AG08396 (cell line): ENCODE data around the gene SYT13.
"Not testable (repeated sequence)": the region's sequence is repeated elsewhere in the genome, so short reads cannot be mapped to it uniquely, and the experiment has no call there.

Experiments used
- DNase-seq: peaks from one replicate; pipeline ENCODE4 v3.0.0; 2012; ENCODE audit warnings: low spot score, mixed read lengths

Gene SYT13

DNA sequence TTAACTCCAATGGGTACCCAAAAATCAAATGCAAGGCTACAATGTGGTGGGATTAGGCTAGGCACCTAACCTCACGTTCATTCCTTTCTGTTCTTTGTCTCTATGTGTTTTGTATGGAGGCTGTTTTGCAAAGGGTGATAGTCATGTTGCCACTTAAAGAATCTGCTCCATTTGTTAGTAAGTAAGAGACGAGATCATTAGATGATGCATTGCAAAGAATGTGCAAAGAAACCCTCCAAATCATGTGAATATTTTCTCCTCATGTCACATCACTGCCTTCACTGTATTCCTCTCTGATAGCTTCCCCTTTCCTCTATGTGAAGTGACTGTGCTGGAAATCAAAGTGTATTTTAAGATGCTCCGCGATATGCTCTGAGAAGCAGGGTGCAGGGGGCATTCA is 11.9 kb downstream of the SYT13 start:
- DNase-seq: no peak

DNA sequence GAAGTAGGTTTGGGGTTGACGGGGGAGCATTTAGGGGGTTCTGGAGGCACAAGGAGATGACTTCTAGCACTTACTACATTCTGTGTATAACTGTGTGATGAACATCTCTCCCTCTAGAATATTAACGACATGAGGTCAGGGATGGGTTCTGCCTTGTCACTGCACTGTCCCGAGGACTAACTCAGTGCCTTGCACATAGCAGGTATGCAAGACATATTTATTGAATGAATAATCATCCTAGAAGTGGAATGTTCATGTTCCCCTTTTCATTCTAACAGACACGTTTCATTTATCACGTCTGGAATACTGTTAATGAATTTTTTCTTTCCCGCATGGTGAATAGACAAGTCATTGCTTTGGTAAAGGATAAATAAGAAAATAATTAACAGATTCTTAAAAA is 12.6 kb downstream of the SYT13 start:
- no peak for DNase-seq

DNA sequence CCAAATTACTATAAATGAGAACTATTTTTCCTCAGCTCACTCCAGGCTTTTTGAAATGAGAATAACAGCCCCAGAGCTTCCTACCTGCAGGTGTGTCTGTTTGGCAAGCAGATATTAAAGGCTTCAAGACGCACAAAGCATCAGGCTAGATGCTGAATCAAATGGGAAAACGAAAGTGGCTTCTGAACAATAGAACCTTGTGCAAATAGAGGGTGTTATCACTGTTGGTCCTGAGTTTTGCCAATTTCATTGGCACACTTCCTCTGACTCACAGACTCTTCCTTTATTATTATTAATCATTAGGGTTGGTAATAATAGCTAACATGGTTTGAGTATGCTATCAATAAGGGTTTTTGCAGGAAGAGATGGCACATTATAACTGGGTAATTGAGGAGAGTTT is 13.4 kb downstream of the SYT13 start:
- no peak for DNase-seq

DNA sequence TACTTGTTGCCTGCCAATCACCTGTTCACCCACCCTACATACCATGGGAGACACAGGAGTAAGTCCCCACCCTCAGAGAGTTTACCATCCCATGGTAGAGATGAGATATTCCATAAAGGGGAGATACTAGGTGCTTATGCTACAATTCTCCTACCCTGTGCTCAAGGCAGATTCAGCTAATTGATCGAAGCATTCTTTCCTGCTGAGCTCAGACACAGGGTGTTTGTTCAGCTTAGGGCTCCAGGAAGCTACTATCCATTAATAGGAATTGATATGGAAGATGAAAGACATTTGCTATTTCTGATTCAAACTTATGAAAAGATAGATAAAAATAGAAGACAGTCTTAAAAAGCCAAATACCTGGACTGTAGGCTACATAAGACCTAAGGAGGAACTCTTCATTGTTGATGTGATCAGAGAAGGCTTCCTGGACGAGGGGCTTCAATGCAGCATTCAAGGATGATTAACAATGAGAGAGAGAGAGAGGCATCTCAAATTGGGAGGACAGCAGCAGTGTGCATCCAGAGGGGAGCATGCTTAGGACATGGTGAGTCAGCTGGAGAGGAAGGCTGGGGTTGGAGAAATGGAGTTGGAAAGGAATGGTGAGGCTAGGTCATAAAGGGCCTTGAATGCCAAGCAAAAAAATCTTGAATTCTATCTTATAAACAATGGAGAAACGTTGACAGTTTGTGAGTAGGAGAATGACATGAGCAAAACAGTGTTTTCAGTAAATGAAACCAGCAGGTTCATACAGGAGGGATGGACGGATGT is 15.0 kb downstream of the SYT13 start:
- DNase-seq: no peak

DNA sequence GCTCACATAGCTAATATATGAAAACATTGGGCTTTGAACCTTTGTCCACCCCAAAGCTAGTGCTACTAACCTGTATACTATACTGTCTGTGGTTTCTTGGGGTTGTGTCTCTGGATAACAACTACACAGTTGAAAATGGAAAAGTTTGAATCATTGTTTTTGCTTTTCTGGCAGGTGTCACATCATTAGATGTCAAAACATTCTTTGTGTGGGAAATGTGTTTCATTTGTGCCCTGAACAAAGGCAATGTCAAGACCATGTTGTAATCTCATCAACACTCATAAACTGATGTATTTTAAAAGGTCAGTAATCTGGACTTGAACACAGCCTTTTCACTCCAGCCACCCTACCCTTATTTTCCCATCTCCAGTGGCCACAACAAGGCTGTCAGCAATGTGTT is 16.5 kb downstream of the SYT13 start:
- no peak for DNase-seq

DNA sequence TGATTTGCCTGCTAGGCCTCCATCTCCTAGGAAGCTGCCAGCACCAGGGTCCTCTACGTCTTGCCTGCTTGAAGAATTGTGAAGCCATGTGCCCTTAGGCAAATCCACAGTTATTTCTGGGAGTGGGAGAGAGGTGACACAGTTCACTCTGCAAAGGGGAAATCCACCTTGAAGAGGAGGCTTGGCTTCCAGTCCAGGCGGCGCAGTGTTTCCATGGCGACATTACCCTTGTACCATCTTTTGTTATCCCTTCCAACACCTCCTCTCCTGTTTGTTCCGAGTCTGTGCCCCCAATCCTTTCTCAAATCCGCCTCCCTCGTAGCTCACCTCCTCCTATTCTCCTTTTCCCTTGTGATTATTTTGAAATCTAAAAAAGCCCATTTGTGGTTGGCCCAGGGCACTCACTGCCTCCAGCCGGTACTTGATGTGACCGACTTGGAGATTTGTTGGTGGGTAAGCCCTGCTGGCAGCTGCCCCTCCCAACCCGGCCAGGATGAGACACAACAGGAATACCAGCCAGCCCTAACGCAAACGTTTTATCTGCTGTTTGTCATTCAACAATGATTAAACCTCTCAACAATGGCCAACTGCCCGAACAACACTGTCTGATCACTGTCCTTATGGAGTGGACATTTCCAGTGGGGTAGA is 18.4 kb downstream of the SYT13 start:
- no peak for DNase-seq

DNA sequence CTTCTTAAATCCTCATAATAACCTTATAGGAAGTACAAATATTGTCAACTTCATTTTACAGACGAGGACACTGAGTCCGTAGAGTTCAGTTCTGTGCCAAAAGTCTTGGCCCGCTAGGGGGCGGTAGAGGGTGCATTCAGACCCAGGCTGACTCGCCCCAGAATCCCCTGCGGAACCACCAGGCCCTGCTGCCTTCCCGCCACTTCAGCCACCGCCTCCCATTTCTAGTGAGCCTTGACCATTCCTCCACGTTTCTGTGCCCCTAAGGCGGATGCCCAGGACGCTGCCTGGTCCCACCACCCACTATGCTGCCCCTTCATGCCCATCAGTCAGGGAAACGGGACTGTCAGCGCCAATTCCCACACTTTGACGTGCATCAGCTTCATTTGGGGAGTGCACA is 19.1 kb downstream of the SYT13 start:
- DNase-seq: no peak

DNA sequence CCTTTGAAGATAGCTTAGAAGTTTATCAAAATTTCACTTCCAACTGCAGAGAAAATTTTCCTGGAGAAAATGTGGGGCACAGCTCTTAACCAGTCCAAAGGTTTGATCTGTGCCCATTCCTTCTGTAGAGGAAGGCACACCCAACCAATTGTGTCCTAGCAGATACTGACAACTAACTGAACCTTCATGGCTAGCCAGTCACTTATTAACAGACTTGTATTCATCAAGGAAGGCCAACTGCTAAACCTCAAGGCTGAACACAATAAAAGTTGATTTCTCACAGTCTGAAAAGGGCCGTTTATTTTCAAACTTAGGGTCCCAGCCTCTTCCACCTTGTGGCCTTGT is 19.5 kb downstream of the SYT13 start:
- no peak for DNase-seq

DNA sequence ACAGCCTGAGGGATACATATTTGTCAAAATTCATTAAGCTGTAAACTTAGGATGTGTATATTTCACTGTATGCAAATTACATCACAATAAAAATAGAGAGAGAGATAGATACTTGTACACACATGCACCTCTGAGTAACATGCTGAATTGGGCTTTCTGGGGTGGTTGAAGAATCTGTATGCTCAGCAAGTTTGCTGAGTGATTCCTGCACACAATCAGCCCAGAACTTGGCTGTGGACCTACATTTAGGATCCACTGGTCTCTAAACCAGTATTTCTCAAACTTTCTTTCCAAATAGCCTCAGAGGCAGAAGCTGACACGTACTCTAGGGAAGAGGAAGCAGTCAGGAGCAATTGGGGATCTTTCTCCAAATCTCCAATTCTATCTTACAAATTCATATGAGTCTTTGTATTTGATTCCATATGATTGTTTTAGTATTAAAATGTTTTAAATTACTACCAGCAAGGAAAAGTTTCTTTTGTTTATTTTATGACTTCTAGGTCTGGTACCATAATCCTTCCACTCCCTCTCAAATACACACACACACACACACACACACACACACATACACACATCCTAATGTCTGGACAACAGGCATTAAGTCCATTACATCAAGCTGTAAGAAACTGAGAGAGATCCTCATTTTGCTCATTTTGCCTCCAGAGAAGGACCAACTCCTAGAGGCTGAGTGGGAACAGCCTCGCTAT is 20.0 kb downstream of the SYT13 start:
- DNase-seq: no peak

DNA sequence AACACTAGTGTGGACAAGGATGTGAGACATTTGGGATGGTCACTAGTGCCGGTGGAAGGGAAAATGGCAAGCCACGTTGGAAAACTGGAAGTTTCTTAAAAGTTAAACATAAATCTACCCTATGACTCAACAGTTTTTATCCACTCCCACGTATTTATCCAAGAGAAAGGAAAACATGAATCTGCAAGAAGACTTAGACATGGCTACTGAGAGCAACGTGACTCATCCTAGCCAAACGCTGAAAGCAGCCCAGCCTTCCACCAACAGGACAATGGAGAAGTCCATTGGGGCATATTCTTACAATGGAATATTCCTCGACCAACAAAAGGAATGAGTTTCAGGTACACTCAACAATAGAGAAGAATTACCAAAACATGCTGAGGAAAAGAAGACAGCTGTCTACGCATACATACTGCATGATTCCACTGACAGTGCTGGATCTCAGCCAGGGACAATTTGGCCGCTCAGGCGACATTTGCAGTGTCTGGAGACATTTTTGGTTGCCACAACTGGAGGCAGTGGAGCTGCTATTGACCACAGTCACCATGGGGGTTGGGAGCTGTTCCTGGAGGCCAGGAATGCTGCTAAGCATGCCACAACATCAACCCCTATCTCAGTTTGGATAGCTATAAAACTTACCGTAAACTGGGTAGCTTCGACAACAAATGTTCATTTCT is 21.2 kb downstream of the SYT13 start:
- peak; percentile 78 for DNase-seq

DNA sequence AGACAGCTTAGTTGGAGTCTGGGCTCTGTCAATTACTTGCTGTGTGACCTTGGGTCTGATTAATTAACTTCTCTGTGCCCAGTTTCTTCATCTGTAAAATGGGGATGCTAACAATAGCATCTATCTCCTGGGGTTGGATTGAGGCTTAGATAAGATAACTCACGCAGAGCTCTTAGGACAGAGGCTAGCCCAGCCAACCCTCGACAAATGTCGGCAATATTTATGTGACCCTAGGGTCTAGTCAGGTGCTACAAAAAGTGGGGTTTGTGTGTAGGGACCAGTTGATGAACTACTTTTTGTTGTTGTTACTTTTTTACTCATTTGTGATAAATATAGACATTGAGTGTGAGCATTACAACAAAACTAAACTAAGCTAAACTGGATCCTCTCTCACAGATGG is 22.4 kb downstream of the SYT13 start:
- DNase-seq: no peak

DNA sequence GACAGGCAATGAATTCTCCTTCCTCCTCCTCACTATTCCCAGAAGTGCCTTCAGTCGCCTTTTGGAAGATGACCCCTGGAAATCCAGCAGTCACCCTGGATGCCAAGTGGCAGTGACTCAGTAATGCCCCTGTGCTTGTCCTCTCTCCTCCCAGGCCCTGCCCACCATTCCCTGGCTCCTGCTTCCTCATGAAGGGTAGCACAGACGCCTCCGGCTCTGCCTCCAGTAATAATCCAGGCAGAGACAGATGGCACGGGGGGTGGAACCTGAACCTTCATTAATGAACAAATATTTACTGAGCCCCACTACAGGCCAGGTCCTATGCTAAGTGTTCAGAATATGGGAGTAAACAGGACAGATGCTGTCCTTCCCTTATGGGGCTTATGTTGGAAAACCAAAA is 23.2 kb downstream of the SYT13 start:
- no peak for DNase-seq

DNA sequence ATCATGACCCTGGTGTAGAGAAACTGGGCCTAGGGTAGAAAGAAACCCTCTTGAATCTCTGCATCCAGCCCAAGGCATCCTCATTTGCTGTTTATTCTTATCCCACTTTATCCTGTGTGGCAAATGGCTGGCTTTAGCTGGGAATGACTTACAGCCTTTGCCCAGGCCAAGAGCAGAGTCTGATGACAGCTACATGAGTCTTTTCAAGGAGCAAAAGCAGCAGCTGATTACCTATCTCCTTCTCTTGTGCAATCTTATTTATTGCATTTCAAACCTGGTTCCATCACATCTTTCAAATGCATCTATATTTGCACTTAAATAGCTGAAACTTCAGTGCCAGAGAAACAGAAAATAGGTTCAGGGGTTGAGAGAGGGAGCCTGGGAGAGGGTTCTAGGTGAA is 26.1 kb downstream of the SYT13 start:
- DNase-seq: no peak

DNA sequence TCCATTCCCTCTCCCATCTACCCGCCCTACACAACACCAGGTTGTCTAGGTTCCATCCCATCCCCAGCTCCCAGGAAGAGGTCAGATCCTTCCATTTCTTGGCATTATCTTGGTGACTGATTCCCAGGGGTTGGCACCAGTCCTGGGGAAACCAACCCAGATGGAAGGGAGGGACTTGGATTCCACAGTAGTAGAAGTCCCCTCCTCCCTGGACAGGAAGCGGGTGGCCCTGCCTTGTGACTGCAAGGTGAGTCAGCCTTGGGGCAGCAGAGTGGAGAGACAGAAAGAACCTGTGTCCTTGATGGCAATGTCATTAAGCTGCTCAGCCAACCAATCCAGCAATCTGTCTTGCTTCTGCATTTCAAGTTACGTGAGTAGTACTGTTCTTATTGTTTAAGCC is 26.5 kb downstream of the SYT13 start:
- no peak for DNase-seq

DNA sequence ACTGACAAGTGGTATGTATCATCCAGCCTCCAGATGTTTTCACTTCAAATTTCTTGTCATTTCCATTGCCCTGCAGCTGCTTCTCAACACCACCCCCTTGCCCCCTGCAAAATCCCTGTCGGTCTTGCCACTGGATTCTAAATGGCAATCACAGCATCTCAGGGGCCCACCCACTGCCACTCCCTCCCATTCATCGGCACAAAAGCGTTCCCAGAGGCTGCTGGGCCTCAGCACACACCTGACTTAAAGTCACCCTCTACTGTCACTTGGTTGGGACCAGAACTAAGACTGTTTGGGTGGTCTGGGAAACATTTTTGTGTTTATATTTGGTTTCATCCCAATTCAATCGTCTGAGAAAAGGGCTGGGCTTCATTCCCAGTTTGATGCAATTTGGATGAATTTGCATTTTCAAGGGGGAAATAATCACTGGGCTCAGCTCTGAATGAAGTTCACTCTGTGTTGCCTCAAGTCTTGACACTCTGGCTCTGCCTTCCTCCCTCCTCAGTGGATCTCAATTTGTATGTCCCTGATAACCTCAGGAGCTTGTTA is 27.1 kb downstream of the SYT13 start:
- DNase-seq: no peak

DNA sequence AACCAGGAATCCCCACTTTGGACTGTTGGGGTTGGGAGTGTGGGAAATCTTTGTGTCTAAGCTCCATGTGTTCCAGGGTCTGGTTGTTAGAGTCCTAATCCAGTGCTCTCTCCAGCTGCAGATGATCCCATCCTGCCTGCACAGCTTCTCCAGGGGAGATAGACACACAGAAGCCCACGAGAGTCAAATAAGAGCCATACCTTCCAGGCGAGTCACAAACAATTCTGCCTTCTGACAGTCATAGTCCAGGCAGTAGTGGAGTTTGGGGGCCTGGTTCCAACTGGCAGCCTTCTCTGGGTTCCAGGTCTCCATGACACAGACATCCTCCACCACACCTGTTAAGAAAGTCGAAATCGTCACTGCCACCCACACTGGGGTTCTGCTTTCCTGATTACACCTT is 32.1 kb downstream of the SYT13 start:
- DNase-seq: no peak

DNA sequence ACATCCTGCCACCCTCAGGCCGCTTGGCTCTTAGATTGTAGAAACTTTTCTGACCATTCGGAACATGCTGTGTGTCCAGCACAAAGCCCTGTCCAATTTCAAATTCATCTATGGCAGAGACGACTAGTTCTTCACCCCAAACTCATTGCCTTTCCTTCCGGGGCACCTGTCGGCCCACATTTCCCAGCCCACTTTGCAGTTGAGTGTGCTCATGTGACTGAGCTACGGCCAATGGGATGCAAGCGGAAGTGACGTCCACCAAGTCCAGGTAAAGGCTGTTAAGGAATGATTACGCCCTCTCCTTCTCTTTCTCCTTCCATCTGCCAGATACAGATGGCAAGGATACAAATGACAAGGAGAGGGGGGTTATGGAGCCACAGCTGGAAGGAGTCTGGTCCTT is 32.5 kb downstream of the SYT13 start:
- no peak for DNase-seq

DNA sequence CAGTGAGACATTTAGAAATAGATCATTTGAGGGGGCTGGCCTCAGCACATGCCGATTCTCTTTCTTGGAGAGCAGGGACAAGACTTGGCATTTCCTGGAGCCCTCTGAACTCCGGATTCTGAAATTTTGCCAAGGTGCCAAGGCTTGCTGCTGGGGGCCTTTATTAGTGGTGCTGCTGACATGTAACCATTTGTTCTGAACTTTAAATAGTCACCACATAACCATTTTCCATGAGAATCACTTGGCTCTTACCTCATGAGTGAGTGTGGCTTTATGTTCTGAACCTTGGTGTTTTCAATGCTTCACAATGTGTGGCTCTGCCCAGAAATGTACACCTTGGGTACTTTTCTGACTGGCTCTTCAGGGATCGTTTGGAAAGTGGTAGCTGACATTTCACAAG is 33.3 kb downstream of the SYT13 start:
- DNase-seq: no peak

DNA sequence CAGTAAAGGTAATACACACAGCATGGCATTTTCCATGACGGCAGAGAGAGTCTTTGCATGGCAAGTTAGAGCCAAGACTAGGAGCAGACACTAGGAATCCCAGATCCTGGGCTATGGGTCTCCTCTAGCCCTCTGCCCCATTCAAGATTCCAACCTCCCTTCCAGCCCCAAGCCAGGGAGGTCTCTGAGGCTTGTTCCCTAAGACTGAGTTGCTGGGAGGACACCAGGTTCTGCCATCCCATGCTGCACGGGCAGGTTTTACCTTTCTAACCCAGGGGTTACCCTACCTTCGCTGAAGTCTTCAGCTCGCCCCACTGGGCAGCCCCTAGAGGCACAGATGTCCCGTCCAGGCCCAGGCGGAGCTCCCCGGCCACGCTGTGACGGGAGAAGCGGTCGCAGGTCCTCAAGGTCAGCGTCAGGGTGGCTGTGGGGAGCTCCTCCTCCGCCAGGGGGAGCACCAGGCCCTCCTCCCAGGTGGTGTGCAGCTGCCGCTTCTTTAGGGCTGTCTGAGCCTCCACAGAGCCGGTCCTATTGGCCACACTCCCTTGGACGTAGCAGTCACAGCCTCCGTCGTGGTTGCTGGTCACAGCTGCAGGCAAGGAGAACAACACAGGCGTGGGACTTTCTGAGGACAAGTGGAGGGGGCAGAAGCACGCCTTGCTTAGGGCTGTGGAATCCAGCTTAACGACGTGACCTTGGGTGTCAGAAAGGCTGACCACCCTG is 33.8 kb downstream of the SYT13 start:
- DNase-seq: peak; percentile 61

DNA sequence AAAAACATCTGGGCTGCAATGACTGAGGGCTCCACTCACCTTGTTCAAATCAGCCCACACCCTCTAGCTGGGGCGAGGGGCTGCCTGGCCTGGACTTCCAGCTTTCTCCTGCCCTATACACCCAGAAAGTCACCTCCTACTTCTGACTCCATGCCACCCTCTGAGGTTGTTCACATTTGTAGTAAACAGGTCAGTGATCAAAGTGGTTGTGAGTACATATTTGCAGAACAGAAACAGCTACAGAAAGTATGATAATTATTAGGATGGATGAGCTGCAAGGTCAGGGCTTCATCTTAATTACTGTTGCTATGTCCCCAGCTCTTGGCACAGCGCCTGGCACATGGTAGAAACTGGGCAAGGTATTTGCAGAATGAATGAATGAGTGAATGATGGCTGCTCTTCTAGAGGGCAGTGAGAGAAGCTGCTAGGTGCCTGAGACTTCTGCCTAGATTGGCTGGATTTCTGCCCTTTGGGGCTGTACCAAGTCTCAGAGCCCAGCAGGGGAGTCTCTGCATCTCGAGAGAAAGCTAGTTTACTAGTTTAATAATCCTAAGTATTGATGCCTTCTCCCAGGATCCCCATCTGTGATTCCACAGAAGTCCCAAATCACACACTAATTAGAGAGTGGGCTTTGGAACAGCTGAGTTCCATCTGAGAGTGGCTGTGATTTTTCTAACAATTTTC is 36.0 kb downstream of the SYT13 start:
- no peak for DNase-seq

DNA sequence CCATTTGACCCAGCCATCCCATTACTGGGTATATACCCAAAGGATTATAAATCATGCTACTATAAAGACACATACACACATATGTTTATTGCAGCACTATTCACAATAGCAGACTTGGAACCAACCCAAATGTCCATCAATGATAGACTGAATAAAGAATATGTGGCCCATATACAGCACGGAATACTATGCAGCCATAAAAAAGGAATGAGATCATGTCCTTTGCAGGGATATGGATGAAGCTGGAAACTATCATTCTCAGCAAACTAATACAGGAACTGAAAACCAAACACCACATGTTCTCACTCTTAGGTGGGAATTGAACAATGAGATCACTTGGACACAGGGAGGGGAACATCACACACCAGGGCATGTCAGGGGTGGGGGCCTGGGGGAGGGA is 36.8 kb downstream of the SYT13 start:
- DNase-seq: not testable (repeated sequence)
